Measurements from ENCODE around the gene LEMD2. TPM values are rescaled to one million over a fixed set of nuclear protein-coding genes. Genes with fewer than 3 reads are reported as not detected.

The LEMD2 gene
- total and polyA plus RNA-seq, 11 donors: 21.2 to 51.3 (median 25.9) TPM

DNA sequence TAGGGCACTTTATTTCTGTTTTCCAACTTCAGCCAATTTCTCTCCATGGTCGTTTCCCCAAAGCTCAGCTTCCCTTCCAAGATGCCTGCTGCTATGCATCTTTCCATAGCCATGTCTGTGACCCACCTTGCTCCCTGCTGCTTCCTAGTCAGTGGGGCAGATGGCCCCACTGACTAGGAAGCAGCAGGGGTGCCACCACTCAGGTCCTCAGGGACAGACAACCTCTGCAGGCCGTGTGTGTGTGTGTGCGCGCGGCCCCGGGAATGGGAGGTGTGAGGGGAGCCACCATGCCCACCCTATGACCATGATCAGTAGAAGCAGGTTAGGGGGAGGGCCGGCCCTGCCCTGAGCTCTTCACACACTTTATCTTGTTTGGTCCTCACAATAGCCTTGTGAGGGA lies 39.5 kb downstream of the LEMD2 start:
- WGBS, 4 donors: 76 to 80% (median 78%) methylated on average over 7 of the region's 7 CpGs
- TF ChIP-seq POLR2A (IDR thresholded peaks at IDR 0.05) (no peak), CTCF (IDR thresholded peaks at IDR 0.05) (no peak)
- H3K27me3 ChIP-seq: no peaks in the 10 kb centered on the region
- H3K36me3 ChIP-seq: no peaks in the 10 kb centered on the region
- no peak overlapping the region for H3K27ac ChIP-seq
- ATAC-seq (no peak), DNase-seq (no peak)
- peaks cover 0 to 21% (median 4%) of the 10 kb centered on the region in 12 donors for H3K4me1 ChIP-seq
- intact Hi-C loops (cut with DNase I): no loop called here
- H3K4me3 ChIP-seq: no peak overlapping the region
- H3K9me3 ChIP-seq: no peaks in the 10 kb centered on the region

DNA sequence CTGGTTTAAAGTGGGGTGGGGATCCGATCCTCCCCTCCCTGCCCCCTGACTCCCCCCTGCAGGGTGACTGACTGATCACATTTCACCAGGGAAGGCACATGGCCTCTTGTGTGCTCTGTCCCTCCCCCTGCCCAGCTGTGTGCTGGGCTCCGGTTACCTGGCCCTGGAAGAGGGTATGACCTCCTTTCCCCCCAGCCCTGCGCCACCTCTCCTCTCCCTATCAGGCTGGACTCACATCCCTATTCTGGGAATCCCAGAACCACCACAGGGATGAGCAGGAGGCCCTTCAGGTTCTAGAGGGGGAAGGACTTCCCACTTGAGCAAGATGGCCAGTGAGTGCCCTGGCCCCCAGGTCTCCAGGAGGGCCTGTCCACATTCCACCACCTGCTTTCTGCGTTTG lies 40.1 kb downstream of the LEMD2 start:
- no peaks in the 10 kb centered on the region for H3K9me3 ChIP-seq
- no peak for TF ChIP-seq CTCF (IDR thresholded peaks at IDR 0.05)
- no peak for TF ChIP-seq POLR2A (IDR thresholded peaks at IDR 0.05)
- DNase-seq: no peak
- no peak overlapping the region for H3K27ac ChIP-seq
- ATAC-seq: no peak
- H3K4me1 ChIP-seq: peaks cover 0 to 27% (median 6%) of the 10 kb centered on the region in 12 donors
- intact Hi-C loops (cut with DNase I): no loop called here
- H3K4me3 ChIP-seq: no peak overlapping the region
- H3K36me3 ChIP-seq: no peaks in the 10 kb centered on the region
- WGBS, 4 donors: 67 to 86% (median 82%) methylated on average over 4 of the region's 4 CpGs
- no peaks in the 10 kb centered on the region for H3K27me3 ChIP-seq

DNA sequence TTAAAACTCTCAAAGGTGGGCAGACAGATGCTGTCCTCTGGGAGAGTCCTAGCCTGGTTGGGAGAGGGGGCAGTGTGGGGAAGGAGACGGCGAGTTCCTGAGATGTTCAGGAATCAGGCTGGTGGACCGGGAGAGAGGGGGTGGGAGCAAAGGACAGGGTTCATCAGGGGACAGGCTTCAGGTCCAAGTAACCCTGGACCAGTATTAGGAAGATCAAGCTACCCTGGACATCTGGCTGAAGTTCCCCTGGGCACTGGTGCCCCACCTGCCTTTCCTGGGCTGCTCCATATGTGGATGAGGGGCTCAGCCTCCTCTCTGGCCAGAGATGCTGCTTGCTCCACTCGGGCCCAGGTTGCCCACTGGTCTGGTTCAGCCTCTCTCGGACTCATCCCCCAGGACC lies 41.1 kb downstream of the LEMD2 start:
- Histone ChIP-seq H3K36me3 (no peaks in the 10 kb centered on the region), H3K27me3 (peaks cover 0 to 2% (median 0%) of the 10 kb centered on the region in 9 donors), H3K4me3 (no peak overlapping the region), H3K9me3 (no peaks in the 10 kb centered on the region), H3K4me1 (peaks cover 0 to 37% (median 12%) of the 10 kb centered on the region in 12 donors), H3K27ac (peak overlapping the region in 3 of 12 donors; percentile 89 to 94 (median 92))
- no peak for TF ChIP-seq CTCF (IDR thresholded peaks at IDR 0.05)
- no peak for TF ChIP-seq POLR2A (IDR thresholded peaks at IDR 0.05)
- WGBS, 4 donors: 78 to 90% (median 87%) methylated on average over 5 of the region's 5 CpGs
- DNase-seq (no peak), ATAC-seq (no peak)
- intact Hi-C loops (cut with DNase I): loop anchor here in 1 of 10 donors (2.0 kb wide), 1 partner anchor 19 kb away; no protein-coding TSS in a partner anchor

GRCh38 chr6:33746651-33747100 lies 42.3 kb downstream of the LEMD2 start, which contains the start of gene IP6K3:
TSS of gene IP6K3 (minus strand) at chr6:33746905. CDS start at chr6:33735476, 11,429 bp downstream.
- WGBS, 4 donors: 15 to 27% (median 21%) methylated on average over 10 of the region's 10 CpGs

More at GRCh38 chr6:33746651-33747100, 42.3 kb downstream of the LEMD2 start, which contains the start of gene IP6K3:
- H3K4me1 ChIP-seq: peaks cover 0 to 46% (median 17%) of the 10 kb centered on the region in 12 donors
- intact Hi-C loops (cut with DNase I): loop anchor here in 1 of 10 donors (1.0 to 2.0 kb wide), 2 partner anchors 18 to 35 kb away; partner anchors contain the start of gene UQCC2
- peak within 1 kb of the TSS; percentile 42 to 80 (median 57) for H3K4me3 ChIP-seq
- TF ChIP-seq POLR2A (IDR thresholded peaks at IDR 0.05) (peak in 1 of 2 donors; percentile 82), CTCF (IDR thresholded peaks at IDR 0.05) (no peak)
- ATAC-seq (peak; percentile 84 to 90 (median 86)), DNase-seq (peak; percentile 76 to 92 (median 86))
- H3K36me3 ChIP-seq: no peaks in the 10 kb centered on the region
- H3K27me3 ChIP-seq: peaks cover 0 to 5% (median 0%) of the 10 kb centered on the region in 9 donors
- no peaks in the 10 kb centered on the region for H3K9me3 ChIP-seq
- H3K27ac ChIP-seq: peak within 1 kb of the TSS; percentile 74 to 99 (median 92)

Measured in heart left ventricle (tissue), 16 donors.